Peyer's patch (tissue), 4 donors: Measurements from ENCODE around the gene LHX4. TPM values are rescaled to one million over a fixed set of nuclear protein-coding genes. Genes with fewer than 3 reads are reported as not detected.

ENCODE experiments used
- DNase-seq, 3 donors: peaks; one replicate each; pipeline ENCODE4 v3.0.0-alpha.2; 2017 to 2019
- H3K27ac ChIP-seq, 4 donors: fragments of 200-600 bp; sonication (generic); one replicate each; pipeline ENCODE4 v1.5.1; 2016 to 2019
- H3K27me3 ChIP-seq, 2 donors: fragments of 200-600 bp; sonication (generic); one replicate each; pipeline ENCODE4 v1.5.1; 2019
- H3K36me3 ChIP-seq, 3 donors: fragments of 200-600 bp; sonication (generic); one replicate each; pipeline ENCODE4 v1.5.1; 2016 to 2019
- H3K4me1 ChIP-seq, 4 donors: fragments of 200-600 bp; sonication (generic); one replicate each; pipeline ENCODE4 v1.5.1; 2016 to 2019
- H3K4me3 ChIP-seq, 4 donors: fragments of 200-600 bp; sonication (generic); 1 replicate in 3 of 4; 2 replicates in 1 of 4; pipeline ENCODE4 v1.5.1; 2016 to 2019; ENCODE audit warnings: mild to moderate bottlenecking in 1 of 4
- H3K9me3 ChIP-seq, 4 donors: fragments of 200-600 bp; sonication (generic); one replicate each; pipeline ENCODE4 v1.5.1; 2016 to 2019; ENCODE audit warnings: mild to moderate bottlenecking in 1 of 4
- POLR2A ChIP-seq, 2 donors: fragments of 450-650 bp; IDR thresholded peaks; one replicate each; pipeline ENCODE4 v1.5.1; 2017; ENCODE audit warnings: antibody characterized with exemption in 2 of 2, mild to moderate bottlenecking in 2 of 2, moderate library complexity in 2 of 2
- total RNA-seq, 4 donors: library from RNA; depleted of rRNA; stranded (reverse); fragments of >200 nt; gene quantifications; one replicate each; pipeline ENCODE4 v1.1.0, GENCODE V29; 2016
- TF ChIP-seq, protein P1 (sequence below), 6 experiments: fragments of 450-650 bp in 4 of 6; fragments of 200-600 bp in 2 of 6; sonication (generic) in 1 of 6; IDR thresholded peaks; one replicate each; pipeline ENCODE4 v1.5.1; 2017 to 2019; ENCODE audit warnings: antibody characterized with exemption in 6 of 6, mild to moderate bottlenecking in 3 of 6, moderate library complexity in 1 of 6

LHX4 gene
- total RNA-seq, 4 donors from 2014 or later, result 0.28 to 1.1 (median 0.68) TPM

GRCh38 chr1:180251526-180252305, 21.7 kb downstream of the LHX4 start:
- TF ChIP-seq, protein P1, sequence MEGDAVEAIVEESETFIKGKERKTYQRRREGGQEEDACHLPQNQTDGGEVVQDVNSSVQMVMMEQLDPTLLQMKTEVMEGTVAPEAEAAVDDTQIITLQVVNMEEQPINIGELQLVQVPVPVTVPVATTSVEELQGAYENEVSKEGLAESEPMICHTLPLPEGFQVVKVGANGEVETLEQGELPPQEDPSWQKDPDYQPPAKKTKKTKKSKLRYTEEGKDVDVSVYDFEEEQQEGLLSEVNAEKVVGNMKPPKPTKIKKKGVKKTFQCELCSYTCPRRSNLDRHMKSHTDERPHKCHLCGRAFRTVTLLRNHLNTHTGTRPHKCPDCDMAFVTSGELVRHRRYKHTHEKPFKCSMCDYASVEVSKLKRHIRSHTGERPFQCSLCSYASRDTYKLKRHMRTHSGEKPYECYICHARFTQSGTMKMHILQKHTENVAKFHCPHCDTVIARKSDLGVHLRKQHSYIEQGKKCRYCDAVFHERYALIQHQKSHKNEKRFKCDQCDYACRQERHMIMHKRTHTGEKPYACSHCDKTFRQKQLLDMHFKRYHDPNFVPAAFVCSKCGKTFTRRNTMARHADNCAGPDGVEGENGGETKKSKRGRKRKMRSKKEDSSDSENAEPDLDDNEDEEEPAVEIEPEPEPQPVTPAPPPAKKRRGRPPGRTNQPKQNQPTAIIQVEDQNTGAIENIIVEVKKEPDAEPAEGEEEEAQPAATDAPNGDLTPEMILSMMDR (IDR thresholded peaks at IDR 0.05), result no peak
- no peak for TF ChIP-seq POLR2A (IDR thresholded peaks at IDR 0.05)
- H3K36me3 ChIP-seq, result no peaks in the 10 kb centered on the region
- H3K4me1 ChIP-seq, result no peaks in the 10 kb centered on the region
- no peaks in the 10 kb centered on the region for H3K9me3 ChIP-seq
- H3K27ac ChIP-seq, result no peak overlapping the region
- H3K27me3 ChIP-seq, result no peaks in the 10 kb centered on the region
- DNase-seq, result peak in 1 of 3 donors; percentile 30
- H3K4me3 ChIP-seq, result no peak overlapping the region

- no peaks in the 10 kb centered on the region for H3K4me1 ChIP-seq
- TF ChIP-seq, protein P1 (IDR thresholded peaks at IDR 0.05), result peak; percentile 19 to 91 (median 74)
- no peak for TF ChIP-seq POLR2A (IDR thresholded peaks at IDR 0.05)
- H3K9me3 ChIP-seq, result no peaks in the 10 kb centered on the region
- H3K27me3 ChIP-seq, result no peaks in the 10 kb centered on the region
- no peak overlapping the region for H3K4me3 ChIP-seq
- H3K36me3 ChIP-seq, result no peaks in the 10 kb centered on the region
- DNase-seq, result peak; percentile 59 to 85 (median 84)
- no peak overlapping the region for H3K27ac ChIP-seq
These were observed 22.8 kb downstream of the LHX4 start for GRCh38 chr1:180252638-180253536.

DNA sequence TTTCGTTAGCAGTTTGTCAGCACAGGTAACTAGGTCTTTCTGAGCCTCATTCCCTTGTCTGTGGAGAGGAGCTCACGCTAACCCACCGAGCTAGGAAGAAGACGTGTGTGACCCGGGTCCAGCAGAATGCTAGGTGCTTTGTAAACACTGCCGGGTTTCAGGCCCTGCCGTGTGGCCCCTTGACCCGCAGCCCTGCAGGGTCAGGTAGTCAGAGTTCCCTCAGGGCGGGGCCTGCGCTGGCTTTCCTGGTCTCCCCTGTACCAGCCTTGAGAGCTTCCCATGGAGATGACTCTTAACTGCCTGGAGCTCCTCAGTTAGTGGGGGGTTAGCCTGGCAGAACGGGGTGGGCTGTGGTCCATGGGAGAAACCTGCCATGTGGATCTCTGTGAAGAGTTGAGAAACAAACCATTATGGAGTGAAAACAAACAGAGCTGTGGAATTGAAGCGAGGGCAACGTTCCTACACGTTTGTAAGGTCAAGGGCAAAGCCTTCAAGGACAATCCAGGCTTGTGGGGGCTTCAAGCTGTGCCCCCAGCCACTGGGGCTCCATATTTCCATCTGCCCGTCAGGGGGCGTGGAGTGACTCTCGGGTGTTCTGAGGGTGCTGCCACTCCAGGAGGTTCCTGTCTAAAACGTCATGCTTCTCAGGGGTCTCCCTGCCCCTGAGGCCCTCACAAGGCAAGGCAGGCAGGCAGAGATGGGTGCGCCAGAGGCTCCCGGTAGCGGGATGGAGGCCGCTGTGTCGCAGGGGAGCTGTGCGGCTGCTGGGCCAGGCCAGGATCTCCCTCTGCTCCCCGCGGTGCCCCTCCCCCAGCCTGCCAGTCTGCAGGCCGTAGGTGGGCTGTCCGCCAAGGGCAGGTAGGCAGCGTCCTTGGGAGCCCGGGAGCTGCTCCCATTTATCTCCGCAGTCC, 23.8 kb downstream of the LHX4 start:
- Histone ChIP-seq H3K4me1 (no peaks in the 10 kb centered on the region), H3K9me3 (no peaks in the 10 kb centered on the region), H3K36me3 (no peaks in the 10 kb centered on the region), H3K27me3 (no peaks in the 10 kb centered on the region), H3K4me3 (no peak overlapping the region), H3K27ac (no peak overlapping the region)
- no peak for TF ChIP-seq POLR2A (IDR thresholded peaks at IDR 0.05)
- no peak for DNase-seq

GRCh38 chr1:180254496-180254819, 24.4 kb downstream of the LHX4 start:
- DNase-seq, result no peak
- no peaks in the 10 kb centered on the region for H3K27me3 ChIP-seq
- no peaks in the 10 kb centered on the region for H3K36me3 ChIP-seq
- H3K9me3 ChIP-seq, result no peaks in the 10 kb centered on the region
- no peak overlapping the region for H3K4me3 ChIP-seq
- no peaks in the 10 kb centered on the region for H3K4me1 ChIP-seq
- no peak overlapping the region for H3K27ac ChIP-seq
- TF ChIP-seq, protein P1 (IDR thresholded peaks at IDR 0.05), result no peak
- no peak for TF ChIP-seq POLR2A (IDR thresholded peaks at IDR 0.05)

DNA sequence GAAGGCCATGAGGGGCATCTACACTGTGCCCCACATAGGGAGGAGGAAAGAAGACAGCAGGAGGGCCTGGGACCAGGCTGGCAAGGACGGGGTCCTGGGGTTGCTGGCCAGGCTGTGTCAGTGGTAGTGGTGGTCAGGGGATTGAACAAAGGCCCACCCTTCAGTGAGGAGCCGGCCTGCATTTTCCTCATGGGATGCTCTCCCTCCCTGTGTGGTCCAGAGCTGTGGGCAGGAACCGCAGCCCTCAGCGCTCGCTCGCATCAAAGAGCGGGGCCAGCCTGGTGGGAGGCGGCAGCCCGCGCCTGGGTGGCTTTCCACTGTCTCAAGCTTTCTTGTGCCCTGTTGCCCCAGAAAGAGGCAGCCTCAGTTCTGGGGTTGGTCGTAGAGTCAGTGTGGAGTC, 24.8 kb downstream of the LHX4 start:
- Histone ChIP-seq H3K27me3 (no peaks in the 10 kb centered on the region), H3K4me1 (no peaks in the 10 kb centered on the region), H3K36me3 (no peaks in the 10 kb centered on the region), H3K4me3 (no peak overlapping the region), H3K27ac (no peak overlapping the region), H3K9me3 (no peaks in the 10 kb centered on the region)
- TF ChIP-seq, protein P1 (IDR thresholded peaks at IDR 0.05), result no peak
- TF ChIP-seq POLR2A (IDR thresholded peaks at IDR 0.05), result no peak
- no peak for DNase-seq
